ENCODE measurements around the gene CEP112.

Gene CEP112

DNA sequence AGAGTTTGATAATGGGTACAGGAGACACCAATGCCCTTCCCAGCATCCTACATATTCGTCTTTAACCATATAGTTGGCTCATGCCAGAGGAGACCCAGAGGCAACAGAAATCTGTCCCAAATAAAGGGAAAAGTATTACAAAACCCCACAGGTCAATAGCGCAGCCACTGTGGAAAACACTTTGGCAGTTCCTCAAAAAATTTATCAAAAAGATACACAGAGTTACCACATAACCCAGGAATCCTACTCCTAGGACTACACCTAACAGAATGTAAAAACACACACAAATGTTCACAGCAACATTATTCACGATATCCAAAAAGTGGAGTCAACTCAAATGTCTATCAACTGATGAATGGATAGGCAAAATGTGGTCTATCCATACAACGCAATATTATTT lies 135.8 kb downstream of the CEP112 start:
- DNase-seq (ENCODE audit: low read depth), result no peak

DNA sequence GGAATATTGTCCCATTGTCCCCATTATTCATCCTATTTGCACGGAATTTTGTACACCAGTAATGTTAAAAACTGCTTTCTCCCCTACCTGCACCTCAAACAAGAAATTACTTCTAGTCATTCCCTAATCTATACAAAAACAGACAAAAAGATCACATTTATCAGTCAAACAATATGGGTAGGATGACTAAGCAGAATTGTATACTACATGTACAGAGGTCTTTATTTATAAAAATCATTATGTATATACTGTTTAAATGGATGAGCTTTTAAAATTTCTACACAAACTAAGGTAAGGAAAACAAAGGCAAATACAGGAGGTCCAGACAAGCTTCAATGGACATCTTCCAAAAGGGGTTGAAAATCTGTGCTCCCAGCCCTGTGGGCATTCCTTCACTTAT lies 137.7 kb downstream of the CEP112 start:
- DNase-seq (ENCODE audit: low read depth), result no peak
- H3K4me1 ChIP-seq (ENCODE audit: control insufficient read depth, insufficient read depth, low read length), result no peaks in the 10 kb centered on the region
- no peak overlapping the region for H3K9ac ChIP-seq (ENCODE audit: low read length)
- no peaks in the 10 kb centered on the region for H3K27me3 ChIP-seq (replicated peaks; ENCODE audit: control insufficient read depth, insufficient read depth, low read length)
- no peak overlapping the region for H3K4me3 ChIP-seq (ENCODE audit: low read length)
- no peaks in the 10 kb centered on the region for H3K9me3 ChIP-seq (ENCODE audit: control insufficient read depth, low read length)
- no peaks in the 10 kb centered on the region for H3K36me3 ChIP-seq (ENCODE audit: control insufficient read depth, insufficient read depth, low read length, severe bottlenecking)

More for the DNA sequence above, 135.8 kb downstream of the CEP112 start:
- H3K9ac ChIP-seq (ENCODE audit: low read length), result no peak overlapping the region
- no peaks in the 10 kb centered on the region for H3K27me3 ChIP-seq (replicated peaks; ENCODE audit: control insufficient read depth, insufficient read depth, low read length)
- no peak overlapping the region for H3K4me3 ChIP-seq (ENCODE audit: low read length)
- H3K4me1 ChIP-seq (ENCODE audit: control insufficient read depth, insufficient read depth, low read length), result no peaks in the 10 kb centered on the region
- H3K36me3 ChIP-seq (ENCODE audit: control insufficient read depth, insufficient read depth, low read length, severe bottlenecking), result peaks cover under 1% of the 10 kb centered on the region
- no peaks in the 10 kb centered on the region for H3K9me3 ChIP-seq (ENCODE audit: control insufficient read depth, low read length)

DNA sequence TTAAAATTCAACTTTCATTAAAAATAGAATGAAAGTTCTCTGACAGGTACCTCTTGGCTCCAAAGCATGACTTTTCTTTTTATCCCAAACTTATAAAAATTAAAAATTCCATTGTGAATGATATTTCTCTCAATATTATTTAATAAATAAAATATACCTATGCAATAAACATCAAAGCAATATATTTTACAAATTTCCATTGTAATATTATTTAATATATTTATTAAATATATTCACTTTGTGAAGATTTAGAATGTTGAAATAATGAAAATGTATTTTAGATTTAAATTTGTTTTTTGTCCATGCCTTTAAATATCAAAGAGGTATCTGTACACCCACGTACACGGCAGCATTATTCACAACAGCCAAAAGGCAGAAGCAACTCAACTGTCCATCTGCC lies 147.8 kb downstream of the CEP112 start:
- Histone ChIP-seq H3K9ac (ENCODE audit: low read length) (no peak overlapping the region), H3K4me1 (ENCODE audit: control insufficient read depth, insufficient read depth, low read length) (no peaks in the 10 kb centered on the region), H3K9me3 (ENCODE audit: control insufficient read depth, low read length) (no peaks in the 10 kb centered on the region), H3K36me3 (ENCODE audit: control insufficient read depth, insufficient read depth, low read length, severe bottlenecking) (no peaks in the 10 kb centered on the region), H3K4me3 (ENCODE audit: low read length) (no peak overlapping the region), H3K27me3 (replicated peaks; ENCODE audit: control insufficient read depth, insufficient read depth, low read length) (no peaks in the 10 kb centered on the region)
- no peak for DNase-seq (ENCODE audit: low read depth)

DNA sequence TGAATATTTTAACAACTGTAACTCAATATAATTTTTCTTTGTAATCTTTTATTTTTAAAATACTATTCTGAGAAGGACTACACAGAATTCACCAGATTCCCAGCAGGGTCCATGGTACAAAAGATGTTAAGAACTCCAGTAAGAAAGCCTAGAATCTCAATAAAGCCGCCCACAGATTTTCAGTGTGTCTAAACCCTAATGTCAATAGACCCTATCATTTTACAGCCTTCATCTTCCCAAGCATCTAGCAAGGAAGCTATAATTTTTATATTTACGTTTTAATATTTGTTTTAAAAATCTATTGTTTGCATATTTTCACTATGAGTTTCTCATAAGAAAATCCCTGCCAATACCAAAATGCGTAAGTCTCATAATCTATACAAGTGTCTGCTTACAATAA lies 148.5 kb downstream of the CEP112 start:
- no peaks in the 10 kb centered on the region for H3K36me3 ChIP-seq (ENCODE audit: control insufficient read depth, insufficient read depth, low read length, severe bottlenecking)
- H3K9ac ChIP-seq (ENCODE audit: low read length), result no peak overlapping the region
- no peaks in the 10 kb centered on the region for H3K27me3 ChIP-seq (replicated peaks; ENCODE audit: control insufficient read depth, insufficient read depth, low read length)
- no peak overlapping the region for H3K4me3 ChIP-seq (ENCODE audit: low read length)
- no peak for DNase-seq (ENCODE audit: low read depth)
- no peaks in the 10 kb centered on the region for H3K4me1 ChIP-seq (ENCODE audit: control insufficient read depth, insufficient read depth, low read length)
- H3K9me3 ChIP-seq (ENCODE audit: control insufficient read depth, low read length), result no peaks in the 10 kb centered on the region

DNA sequence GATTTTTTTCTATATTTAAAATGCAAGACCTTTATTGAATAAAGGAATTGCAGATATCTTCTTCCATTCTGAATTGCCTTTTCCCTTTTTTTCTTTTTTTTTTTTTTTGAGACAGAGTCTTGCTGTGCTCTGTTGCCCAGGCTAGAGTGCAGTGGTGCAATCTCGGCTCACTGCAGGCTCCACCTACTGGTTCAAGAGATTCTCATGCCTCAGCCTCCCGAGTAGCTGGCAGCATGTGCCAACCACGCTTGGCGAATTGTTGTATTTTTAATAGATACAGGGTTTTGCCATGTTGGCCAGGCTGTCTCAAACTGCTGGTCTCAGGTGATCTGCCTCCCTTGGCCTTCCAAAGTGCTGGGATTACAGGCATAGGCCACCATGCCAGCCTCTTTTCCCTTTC lies 151.5 kb downstream of the CEP112 start:
- H3K4me3 ChIP-seq (ENCODE audit: low read length), result no peak overlapping the region
- H3K4me1 ChIP-seq (ENCODE audit: control insufficient read depth, insufficient read depth, low read length), result no peaks in the 10 kb centered on the region
- H3K9me3 ChIP-seq (ENCODE audit: control insufficient read depth, low read length), result no peaks in the 10 kb centered on the region
- no peak overlapping the region for H3K9ac ChIP-seq (ENCODE audit: low read length)
- H3K36me3 ChIP-seq (ENCODE audit: control insufficient read depth, insufficient read depth, low read length, severe bottlenecking), result no peaks in the 10 kb centered on the region
- DNase-seq (ENCODE audit: low read depth), result no peak
- H3K27me3 ChIP-seq (replicated peaks; ENCODE audit: control insufficient read depth, insufficient read depth, low read length), result no peaks in the 10 kb centered on the region

DNA sequence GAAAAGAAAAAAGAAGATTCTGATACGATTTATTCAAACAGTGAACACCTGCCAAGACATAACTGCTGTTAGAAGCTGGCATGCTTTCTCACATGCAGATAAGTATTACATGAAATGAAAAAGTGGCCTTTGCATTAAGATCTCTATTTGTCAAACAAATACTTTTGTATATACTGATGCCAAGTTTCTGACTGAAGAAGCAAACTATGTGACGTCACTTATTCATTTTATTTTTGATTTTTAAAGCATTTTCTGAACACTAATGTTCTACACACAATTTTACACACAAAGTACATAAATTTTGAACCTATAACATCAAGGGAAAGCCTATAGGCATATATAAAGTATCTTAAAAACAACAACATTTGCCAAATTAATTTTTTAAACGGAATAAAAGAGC lies 153.8 kb downstream of the CEP112 start:
- Histone ChIP-seq H3K9me3 (ENCODE audit: control insufficient read depth, low read length) (no peaks in the 10 kb centered on the region), H3K4me1 (ENCODE audit: control insufficient read depth, insufficient read depth, low read length) (no peaks in the 10 kb centered on the region), H3K9ac (ENCODE audit: low read length) (no peak overlapping the region), H3K4me3 (ENCODE audit: low read length) (no peak overlapping the region), H3K36me3 (ENCODE audit: control insufficient read depth, insufficient read depth, low read length, severe bottlenecking) (no peaks in the 10 kb centered on the region), H3K27me3 (replicated peaks; ENCODE audit: control insufficient read depth, insufficient read depth, low read length) (no peaks in the 10 kb centered on the region)
- no peak for DNase-seq (ENCODE audit: low read depth)

DNA sequence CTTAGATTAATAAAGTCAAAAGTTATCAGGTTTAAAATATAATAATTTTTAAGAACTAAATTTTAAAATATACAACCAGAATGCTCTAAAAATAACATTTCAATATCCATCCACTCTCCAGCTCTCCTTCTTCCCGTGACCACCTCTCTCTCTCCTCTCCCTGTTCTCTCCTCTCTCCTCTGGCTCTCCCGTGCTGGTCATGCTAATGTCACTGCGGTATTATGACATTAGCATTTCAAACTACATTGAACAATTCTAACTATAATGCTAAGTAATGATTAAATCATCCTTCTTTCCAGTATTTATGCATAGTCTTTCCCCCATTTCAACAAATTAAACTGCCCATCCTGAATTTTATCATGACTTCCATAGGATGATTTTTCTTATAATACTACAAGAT lies 154.7 kb downstream of the CEP112 start:
- no peaks in the 10 kb centered on the region for H3K9me3 ChIP-seq (ENCODE audit: control insufficient read depth, low read length)
- no peak overlapping the region for H3K4me3 ChIP-seq (ENCODE audit: low read length)
- no peaks in the 10 kb centered on the region for H3K36me3 ChIP-seq (ENCODE audit: control insufficient read depth, insufficient read depth, low read length, severe bottlenecking)
- no peak overlapping the region for H3K9ac ChIP-seq (ENCODE audit: low read length)
- no peaks in the 10 kb centered on the region for H3K27me3 ChIP-seq (replicated peaks; ENCODE audit: control insufficient read depth, insufficient read depth, low read length)
- H3K4me1 ChIP-seq (ENCODE audit: control insufficient read depth, insufficient read depth, low read length), result no peaks in the 10 kb centered on the region
- DNase-seq (ENCODE audit: low read depth), result no peak

DNA sequence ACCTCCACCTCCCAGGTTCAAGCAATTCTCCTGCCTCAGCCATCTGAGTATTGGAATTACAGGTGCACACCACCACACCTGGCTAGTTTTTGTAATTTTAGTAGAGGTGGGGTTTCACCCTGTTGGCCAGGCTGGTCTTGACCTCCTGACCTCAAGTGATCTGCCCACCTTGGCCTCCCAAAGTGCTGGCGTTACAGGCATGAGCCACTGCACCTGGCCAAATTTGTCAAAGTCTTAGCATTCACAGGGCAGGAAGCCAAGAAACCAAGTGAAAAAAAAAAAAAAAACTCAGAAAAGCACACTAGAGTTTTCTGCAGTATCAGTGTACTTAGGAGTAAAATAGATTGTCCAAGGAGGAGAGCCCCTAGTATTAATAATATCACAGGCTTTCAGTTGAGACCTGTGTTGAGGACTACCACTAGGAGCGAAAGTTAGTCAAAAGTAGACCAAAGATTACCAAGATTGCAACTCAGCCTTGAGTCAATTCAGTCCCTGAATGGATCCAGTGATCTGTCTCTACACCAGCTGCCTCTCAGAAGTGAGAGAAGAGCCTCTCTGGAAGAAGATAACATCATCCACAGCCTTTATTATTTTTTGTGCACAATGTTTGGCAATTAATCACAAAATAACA lies 159.7 kb downstream of the CEP112 start:
- no peak overlapping the region for H3K4me3 ChIP-seq (ENCODE audit: low read length)
- no peak for DNase-seq (ENCODE audit: low read depth)
- no peaks in the 10 kb centered on the region for H3K27me3 ChIP-seq (replicated peaks; ENCODE audit: control insufficient read depth, insufficient read depth, low read length)
- no peaks in the 10 kb centered on the region for H3K4me1 ChIP-seq (ENCODE audit: control insufficient read depth, insufficient read depth, low read length)
- H3K36me3 ChIP-seq (ENCODE audit: control insufficient read depth, insufficient read depth, low read length, severe bottlenecking), result no peaks in the 10 kb centered on the region
- no peaks in the 10 kb centered on the region for H3K9me3 ChIP-seq (ENCODE audit: control insufficient read depth, low read length)
- H3K9ac ChIP-seq (ENCODE audit: low read length), result no peak overlapping the region

DNA sequence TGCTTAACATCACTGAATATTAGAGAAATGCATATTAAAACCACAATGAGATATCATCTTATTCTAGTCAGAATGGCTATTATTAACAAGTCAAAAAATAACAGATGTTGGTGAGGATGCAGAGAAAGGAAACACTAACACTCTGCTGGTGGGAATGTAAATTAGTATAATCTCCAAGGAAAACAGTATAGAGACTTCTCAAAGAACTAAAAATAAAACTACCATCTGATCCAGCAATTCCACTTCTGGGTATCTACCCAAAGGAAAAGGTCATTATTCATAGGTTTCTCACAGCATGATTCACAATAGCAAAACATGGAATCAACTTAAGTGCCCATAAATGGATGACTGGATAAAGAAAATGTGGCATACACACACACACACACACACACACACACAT lies 166.4 kb downstream of the CEP112 start:
- no peak overlapping the region for H3K9ac ChIP-seq (ENCODE audit: low read length)
- H3K4me1 ChIP-seq (ENCODE audit: control insufficient read depth, insufficient read depth, low read length), result no peaks in the 10 kb centered on the region
- DNase-seq (ENCODE audit: low read depth), result no peak
- H3K36me3 ChIP-seq (ENCODE audit: control insufficient read depth, insufficient read depth, low read length, severe bottlenecking), result peaks cover 3% of the 10 kb centered on the region
- no peaks in the 10 kb centered on the region for H3K27me3 ChIP-seq (replicated peaks; ENCODE audit: control insufficient read depth, insufficient read depth, low read length)
- no peak overlapping the region for H3K4me3 ChIP-seq (ENCODE audit: low read length)
- peaks cover 21% of the 10 kb centered on the region for H3K9me3 ChIP-seq (ENCODE audit: control insufficient read depth, low read length)

DNA sequence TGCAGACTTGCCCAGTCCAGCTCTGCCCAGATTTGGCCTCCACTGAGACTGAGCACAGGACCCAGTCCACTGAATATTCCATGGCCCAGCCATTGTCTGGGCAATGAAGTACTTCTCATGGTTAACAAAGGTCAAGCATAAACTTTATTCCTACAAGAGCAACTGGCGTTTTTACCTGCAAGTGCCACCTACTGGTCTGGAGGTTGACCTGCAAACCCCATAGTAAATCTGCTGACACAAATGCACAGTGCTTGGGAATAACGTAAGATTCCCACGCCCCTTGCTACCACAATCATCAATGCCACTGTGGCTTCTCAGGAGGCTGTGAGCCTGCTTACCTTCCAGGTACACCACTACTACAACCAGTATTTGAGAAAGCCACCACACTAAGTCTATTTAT lies 170.2 kb downstream of the CEP112 start:
- peaks cover 6% of the 10 kb centered on the region for H3K36me3 ChIP-seq (ENCODE audit: control insufficient read depth, insufficient read depth, low read length, severe bottlenecking)
- no peak overlapping the region for H3K4me3 ChIP-seq (ENCODE audit: low read length)
- H3K27me3 ChIP-seq (replicated peaks; ENCODE audit: control insufficient read depth, insufficient read depth, low read length), result no peaks in the 10 kb centered on the region
- H3K9ac ChIP-seq (ENCODE audit: low read length), result no peak overlapping the region
- H3K4me1 ChIP-seq (ENCODE audit: control insufficient read depth, insufficient read depth, low read length), result peaks cover 6% of the 10 kb centered on the region
- no peak for DNase-seq (ENCODE audit: low read depth)
- peaks cover 21% of the 10 kb centered on the region for H3K9me3 ChIP-seq (ENCODE audit: control insufficient read depth, low read length)

DNA sequence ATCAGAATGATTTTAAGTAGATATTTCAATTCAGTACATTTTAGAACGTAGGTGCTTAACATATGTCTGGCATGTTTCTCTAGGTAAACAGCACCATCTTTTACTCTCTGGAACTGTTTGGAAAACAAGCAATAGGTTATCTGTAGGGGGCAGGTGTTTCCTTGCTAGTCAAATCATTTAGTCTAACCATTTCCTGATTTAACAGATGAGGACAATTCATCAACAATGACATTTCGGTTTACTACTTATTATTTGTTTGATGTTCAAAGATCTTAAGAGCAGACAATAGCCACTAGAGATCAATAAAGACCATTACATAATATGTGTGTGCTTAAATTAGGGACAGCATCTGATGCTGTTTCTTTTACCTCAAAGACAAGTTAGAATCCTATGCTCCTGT lies 173.1 kb downstream of the CEP112 start:
- Histone ChIP-seq H3K4me3 (ENCODE audit: low read length) (no peak overlapping the region), H3K4me1 (ENCODE audit: control insufficient read depth, insufficient read depth, low read length) (peaks cover 6% of the 10 kb centered on the region), H3K9ac (ENCODE audit: low read length) (no peak overlapping the region), H3K9me3 (ENCODE audit: control insufficient read depth, low read length) (peaks cover 9% of the 10 kb centered on the region), H3K27me3 (replicated peaks; ENCODE audit: control insufficient read depth, insufficient read depth, low read length) (no peaks in the 10 kb centered on the region), H3K36me3 (ENCODE audit: control insufficient read depth, insufficient read depth, low read length, severe bottlenecking) (peaks cover 2% of the 10 kb centered on the region)
- no peak for DNase-seq (ENCODE audit: low read depth)

DNA sequence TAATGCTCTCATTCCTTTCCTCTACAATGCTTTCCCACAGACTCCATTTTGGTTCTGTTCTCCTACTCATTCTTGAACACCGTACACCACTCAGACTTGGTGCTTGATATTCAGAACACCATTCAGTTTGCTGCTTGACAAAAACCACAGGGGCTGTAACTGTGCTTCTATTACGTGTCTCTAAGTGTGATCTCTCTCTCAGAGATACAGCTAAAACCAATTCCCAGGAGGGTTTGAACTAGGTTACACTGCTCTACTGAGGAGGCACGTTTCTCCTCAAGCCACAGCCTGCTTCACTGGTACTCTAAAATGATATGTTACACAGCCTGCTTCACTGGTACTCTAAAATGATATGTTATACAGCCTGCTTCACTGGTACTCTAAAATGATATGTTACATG lies 175.7 kb downstream of the CEP112 start:
- Histone ChIP-seq H3K9ac (ENCODE audit: low read length) (no peak overlapping the region), H3K9me3 (ENCODE audit: control insufficient read depth, low read length) (no peaks in the 10 kb centered on the region), H3K27me3 (replicated peaks; ENCODE audit: control insufficient read depth, insufficient read depth, low read length) (no peaks in the 10 kb centered on the region), H3K4me3 (ENCODE audit: low read length) (no peak overlapping the region), H3K36me3 (ENCODE audit: control insufficient read depth, insufficient read depth, low read length, severe bottlenecking) (peaks cover 2% of the 10 kb centered on the region), H3K4me1 (ENCODE audit: control insufficient read depth, insufficient read depth, low read length) (peaks cover 6% of the 10 kb centered on the region)
- no peak for DNase-seq (ENCODE audit: low read depth)

All from adipocyte (in vitro differentiated cells).